Activated CD4-positive, CD25-positive, alpha-beta regulatory T cell treated with anti-CD3 and anti-CD28 coated beads, Interleukin-2, amount 50 U/mL, for 16 hours (primary cell): ENCODE results near the gene EQTN.

Experiments
- DNase-seq: peaks from one replicate; pipeline ENCODE4 v3.0.0-alpha.2; 2020; ENCODE audit warnings: low read depth, low spot score

Gene EQTN

GRCh38 chr9:27297050-27297449 is at the start of gene EQTN:
EQTN (minus strand) TSS chr9:27297150; CDS start chr9:27297055, 95 bp downstream.
- no peak for DNase-seq

GRCh38 chr9:27344776-27345175 is 47.8 kb upstream of the EQTN start:
- no peak for DNase-seq

GRCh38 chr9:27341545-27342294 is 44.8 kb upstream of the EQTN start:
- DNase-seq: no peak

GRCh38 chr9:27340961-27341511 is 44.1 kb upstream of the EQTN start:
- DNase-seq: no peak

- no peak for DNase-seq
These were observed 43.3 kb upstream of the EQTN start for GRCh38 chr9:27340285-27340674.

GRCh38 chr9:27339661-27340284 is 42.8 kb upstream of the EQTN start:
- no peak for DNase-seq

GRCh38 chr9:27338527-27338903 is 41.6 kb upstream of the EQTN start:
- no peak for DNase-seq

GRCh38 chr9:27337833-27338526 is 41.0 kb upstream of the EQTN start:
- no peak for DNase-seq

- DNase-seq: no peak
These were observed 40.3 kb upstream of the EQTN start for GRCh38 chr9:27337236-27337635.

GRCh38 chr9:27336829-27337228 is 39.9 kb upstream of the EQTN start:
- no peak for DNase-seq

- DNase-seq: no peak
These were observed 39.2 kb upstream of the EQTN start for GRCh38 chr9:27336126-27336525.

GRCh38 chr9:27335075-27335474 is 38.1 kb upstream of the EQTN start:
- DNase-seq: no peak

GRCh38 chr9:27333241-27334052 is 36.5 kb upstream of the EQTN start:
- DNase-seq: no peak

- DNase-seq: no peak
These were observed 34.4 kb upstream of the EQTN start for GRCh38 chr9:27331393-27331792.

- DNase-seq: no peak
These were observed 32.3 kb upstream of the EQTN start for GRCh38 chr9:27329291-27329690.

- no peak for DNase-seq
These were observed 31.5 kb upstream of the EQTN start for GRCh38 chr9:27328483-27328882.

GRCh38 chr9:27311184-27311583 is 14.2 kb upstream of the EQTN start:
- no peak for DNase-seq

GRCh38 chr9:27310582-27310981 is 13.6 kb upstream of the EQTN start:
- DNase-seq: no peak

GRCh38 chr9:27308691-27309390 is 11.9 kb upstream of the EQTN start:
- DNase-seq: no peak

- DNase-seq: no peak
These were observed 7.6 kb upstream of the EQTN start for GRCh38 chr9:27304521-27304920.

- no peak for DNase-seq
These were observed 6.3 kb upstream of the EQTN start for GRCh38 chr9:27303219-27303618.
